ENCODE measurements around the gene NEDD9. TPM values are rescaled to one million over a fixed set of nuclear protein-coding genes. Genes with fewer than 3 reads are reported as not detected.

The NEDD9 gene
- total and polyA plus RNA-seq, 2 of the 13 experiments (the other 11 are each of a cell fraction or from before 2014, with no cell fraction given), result 27.1 to 389 TPM

GRCh38 chr6:11232193-11232769, at the start of gene NEDD9 (continued):
- TF ChIP-seq ZNF225 (CRISPR knock-in tag; IDR thresholded peaks at IDR 0.05) (peak; percentile 75; the same call in 1 of the 2 replicates), ARNTL (CRISPR knock-in tag; IDR thresholded peaks at IDR 0.05) (peak; percentile 39; the same call in 1 of the 2 replicates), ZNF432 (CRISPR knock-in tag; IDR thresholded peaks at IDR 0.05; ENCODE audit: borderline replicate concordance) (peak; percentile 84; the same call in 1 of the 2 replicates), ZNF20 (CRISPR knock-in tag; IDR thresholded peaks at IDR 0.05) (0 out of 2 replicates have a peak, but pooled peaks have one; percentile 58), KAT2B (IDR thresholded peaks at IDR 0.05; ENCODE audit: borderline replicate concordance, low read depth, low read length) (no peak), ATF1 (CRISPR knock-in tag; IDR thresholded peaks at IDR 0.05) (no peak), ZNF263 (CRISPR knock-in tag; IDR thresholded peaks at IDR 0.05) (0 out of 2 replicates have a peak, but pooled peaks have one; percentile 14), SKI (IDR thresholded peaks at IDR 0.05; ENCODE audit: partially characterized antibody) (peak; percentile 79), ZNF619 (CRISPR knock-in tag; IDR thresholded peaks at IDR 0.05) (peak; percentile 63; the same call in 1 of the 2 replicates), ZNF121 (CRISPR knock-in tag; IDR thresholded peaks at IDR 0.05) (no peak)
- TF ChIP-seq, protein P1, sequence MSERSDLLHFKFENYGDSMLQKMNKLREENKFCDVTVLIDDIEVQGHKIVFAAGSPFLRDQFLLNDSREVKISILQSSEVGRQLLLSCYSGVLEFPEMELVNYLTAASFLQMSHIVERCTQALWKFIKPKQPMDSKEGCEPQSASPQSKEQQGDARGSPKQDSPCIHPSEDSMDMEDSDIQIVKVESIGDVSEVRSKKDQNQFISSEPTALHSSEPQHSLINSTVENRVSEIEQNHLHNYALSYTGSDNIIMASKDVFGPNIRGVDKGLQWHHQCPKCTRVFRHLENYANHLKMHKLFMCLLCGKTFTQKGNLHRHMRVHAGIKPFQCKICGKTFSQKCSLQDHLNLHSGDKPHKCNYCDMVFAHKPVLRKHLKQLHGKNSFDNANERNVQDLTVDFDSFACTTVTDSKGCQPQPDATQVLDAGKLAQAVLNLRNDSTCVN (CRISPR knock-in tag; IDR thresholded peaks at IDR 0.05; ENCODE audit: borderline replicate concordance), result peak; percentile 70; the same call in 1 of the 2 replicates
- TF ChIP-seq, protein P2, sequence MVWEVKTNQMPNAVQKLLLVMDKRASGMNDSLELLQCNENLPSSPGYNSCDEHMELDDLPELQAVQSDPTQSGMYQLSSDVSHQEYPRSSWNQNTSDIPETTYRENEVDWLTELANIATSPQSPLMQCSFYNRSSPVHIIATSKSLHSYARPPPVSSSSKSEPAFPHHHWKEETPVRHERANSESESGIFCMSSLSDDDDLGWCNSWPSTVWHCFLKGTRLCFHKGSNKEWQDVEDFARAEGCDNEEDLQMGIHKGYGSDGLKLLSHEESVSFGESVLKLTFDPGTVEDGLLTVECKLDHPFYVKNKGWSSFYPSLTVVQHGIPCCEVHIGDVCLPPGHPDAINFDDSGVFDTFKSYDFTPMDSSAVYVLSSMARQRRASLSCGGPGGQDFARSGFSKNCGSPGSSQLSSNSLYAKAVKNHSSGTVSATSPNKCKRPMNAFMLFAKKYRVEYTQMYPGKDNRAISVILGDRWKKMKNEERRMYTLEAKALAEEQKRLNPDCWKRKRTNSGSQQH (CRISPR knock-in tag; IDR thresholded peaks at IDR 0.05; ENCODE audit: low read depth), result peak; percentile 96; the same call in 1 of the 2 replicates
- TF ChIP-seq, protein P3, sequence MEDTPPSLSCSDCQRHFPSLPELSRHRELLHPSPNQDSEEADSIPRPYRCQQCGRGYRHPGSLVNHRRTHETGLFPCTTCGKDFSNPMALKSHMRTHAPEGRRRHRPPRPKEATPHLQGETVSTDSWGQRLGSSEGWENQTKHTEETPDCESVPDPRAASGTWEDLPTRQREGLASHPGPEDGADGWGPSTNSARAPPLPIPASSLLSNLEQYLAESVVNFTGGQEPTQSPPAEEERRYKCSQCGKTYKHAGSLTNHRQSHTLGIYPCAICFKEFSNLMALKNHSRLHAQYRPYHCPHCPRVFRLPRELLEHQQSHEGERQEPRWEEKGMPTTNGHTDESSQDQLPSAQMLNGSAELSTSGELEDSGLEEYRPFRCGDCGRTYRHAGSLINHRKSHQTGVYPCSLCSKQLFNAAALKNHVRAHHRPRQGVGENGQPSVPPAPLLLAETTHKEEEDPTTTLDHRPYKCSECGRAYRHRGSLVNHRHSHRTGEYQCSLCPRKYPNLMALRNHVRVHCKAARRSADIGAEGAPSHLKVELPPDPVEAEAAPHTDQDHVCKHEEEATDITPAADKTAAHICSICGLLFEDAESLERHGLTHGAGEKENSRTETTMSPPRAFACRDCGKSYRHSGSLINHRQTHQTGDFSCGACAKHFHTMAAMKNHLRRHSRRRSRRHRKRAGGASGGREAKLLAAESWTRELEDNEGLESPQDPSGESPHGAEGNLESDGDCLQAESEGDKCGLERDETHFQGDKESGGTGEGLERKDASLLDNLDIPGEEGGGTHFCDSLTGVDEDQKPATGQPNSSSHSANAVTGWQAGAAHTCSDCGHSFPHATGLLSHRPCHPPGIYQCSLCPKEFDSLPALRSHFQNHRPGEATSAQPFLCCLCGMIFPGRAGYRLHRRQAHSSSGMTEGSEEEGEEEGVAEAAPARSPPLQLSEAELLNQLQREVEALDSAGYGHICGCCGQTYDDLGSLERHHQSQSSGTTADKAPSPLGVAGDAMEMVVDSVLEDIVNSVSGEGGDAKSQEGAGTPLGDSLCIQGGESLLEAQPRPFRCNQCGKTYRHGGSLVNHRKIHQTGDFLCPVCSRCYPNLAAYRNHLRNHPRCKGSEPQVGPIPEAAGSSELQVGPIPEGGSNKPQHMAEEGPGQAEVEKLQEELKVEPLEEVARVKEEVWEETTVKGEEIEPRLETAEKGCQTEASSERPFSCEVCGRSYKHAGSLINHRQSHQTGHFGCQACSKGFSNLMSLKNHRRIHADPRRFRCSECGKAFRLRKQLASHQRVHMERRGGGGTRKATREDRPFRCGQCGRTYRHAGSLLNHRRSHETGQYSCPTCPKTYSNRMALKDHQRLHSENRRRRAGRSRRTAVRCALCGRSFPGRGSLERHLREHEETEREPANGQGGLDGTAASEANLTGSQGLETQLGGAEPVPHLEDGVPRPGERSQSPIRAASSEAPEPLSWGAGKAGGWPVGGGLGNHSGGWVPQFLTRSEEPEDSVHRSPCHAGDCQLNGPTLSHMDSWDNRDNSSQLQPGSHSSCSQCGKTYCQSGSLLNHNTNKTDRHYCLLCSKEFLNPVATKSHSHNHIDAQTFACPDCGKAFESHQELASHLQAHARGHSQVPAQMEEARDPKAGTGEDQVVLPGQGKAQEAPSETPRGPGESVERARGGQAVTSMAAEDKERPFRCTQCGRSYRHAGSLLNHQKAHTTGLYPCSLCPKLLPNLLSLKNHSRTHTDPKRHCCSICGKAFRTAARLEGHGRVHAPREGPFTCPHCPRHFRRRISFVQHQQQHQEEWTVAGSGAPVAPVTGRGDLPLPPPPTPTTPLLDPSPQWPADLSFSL (CRISPR knock-in tag; IDR thresholded peaks at IDR 0.05), result no peak; the same call in 1 of the 2 replicates
- TF ChIP-seq, protein P4, sequence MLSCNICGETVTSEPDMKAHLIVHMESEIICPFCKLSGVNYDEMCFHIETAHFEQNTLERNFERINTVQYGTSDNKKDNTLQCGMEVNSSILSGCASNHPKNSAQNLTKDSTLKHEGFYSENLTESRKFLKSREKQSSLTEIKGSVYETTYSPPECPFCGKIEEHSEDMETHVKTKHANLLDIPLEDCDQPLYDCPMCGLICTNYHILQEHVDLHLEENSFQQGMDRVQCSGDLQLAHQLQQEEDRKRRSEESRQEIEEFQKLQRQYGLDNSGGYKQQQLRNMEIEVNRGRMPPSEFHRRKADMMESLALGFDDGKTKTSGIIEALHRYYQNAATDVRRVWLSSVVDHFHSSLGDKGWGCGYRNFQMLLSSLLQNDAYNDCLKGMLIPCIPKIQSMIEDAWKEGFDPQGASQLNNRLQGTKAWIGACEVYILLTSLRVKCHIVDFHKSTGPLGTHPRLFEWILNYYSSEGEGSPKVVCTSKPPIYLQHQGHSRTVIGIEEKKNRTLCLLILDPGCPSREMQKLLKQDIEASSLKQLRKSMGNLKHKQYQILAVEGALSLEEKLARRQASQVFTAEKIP (CRISPR knock-in tag; IDR thresholded peaks at IDR 0.05; ENCODE audit: borderline replicate concordance), result no peak
- TF ChIP-seq, protein P5, sequence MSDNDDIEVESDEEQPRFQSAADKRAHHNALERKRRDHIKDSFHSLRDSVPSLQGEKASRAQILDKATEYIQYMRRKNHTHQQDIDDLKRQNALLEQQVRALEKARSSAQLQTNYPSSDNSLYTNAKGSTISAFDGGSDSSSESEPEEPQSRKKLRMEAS (IDR thresholded peaks at IDR 0.05), result 0 out of 2 replicates have a peak, but pooled peaks have one; percentile 62

All from HepG2 (cell line).